Left forelimb (tissue), 1 donor: ENCODE results near the gene DCTD.
"Not testable (repeated sequence)": the region's sequence is repeated elsewhere in the genome, so short reads cannot be mapped to it uniquely, and the experiment has no call there.

Experiments
- DNase-seq: peaks from one replicate; pipeline ENCODE4 v3.0.0-alpha.2; 2018; ENCODE audit warnings: low spot score

The DCTD gene

DNA sequence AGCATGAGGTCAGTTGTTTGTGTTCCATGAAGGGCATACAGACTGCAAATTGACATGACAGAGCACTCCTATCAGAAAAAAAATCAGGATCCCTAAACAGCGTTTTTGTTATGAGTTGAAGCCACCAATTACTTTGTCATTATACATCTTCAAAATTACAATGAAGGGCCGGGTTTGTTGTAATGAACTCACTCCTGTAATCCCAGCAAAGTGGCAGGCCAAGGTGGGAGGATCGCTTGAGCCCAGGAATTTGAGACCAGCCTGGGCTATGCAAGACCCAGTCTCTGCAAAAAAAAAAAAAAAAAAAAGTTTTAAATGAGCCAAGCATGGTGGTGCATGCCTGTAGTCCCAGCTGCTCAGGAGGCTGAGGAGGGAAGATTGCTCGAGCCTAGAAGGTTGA, 3.5 kb upstream of the DCTD start:
- DNase-seq, result no peak

GRCh38 chr4:182918791-182919302, 1.7 kb upstream of the DCTD start:
- DNase-seq, result no peak

- DNase-seq, result no peak
Observed at GRCh38 chr4:182918044-182918607, 940 bp upstream of the DCTD start.

DNA sequence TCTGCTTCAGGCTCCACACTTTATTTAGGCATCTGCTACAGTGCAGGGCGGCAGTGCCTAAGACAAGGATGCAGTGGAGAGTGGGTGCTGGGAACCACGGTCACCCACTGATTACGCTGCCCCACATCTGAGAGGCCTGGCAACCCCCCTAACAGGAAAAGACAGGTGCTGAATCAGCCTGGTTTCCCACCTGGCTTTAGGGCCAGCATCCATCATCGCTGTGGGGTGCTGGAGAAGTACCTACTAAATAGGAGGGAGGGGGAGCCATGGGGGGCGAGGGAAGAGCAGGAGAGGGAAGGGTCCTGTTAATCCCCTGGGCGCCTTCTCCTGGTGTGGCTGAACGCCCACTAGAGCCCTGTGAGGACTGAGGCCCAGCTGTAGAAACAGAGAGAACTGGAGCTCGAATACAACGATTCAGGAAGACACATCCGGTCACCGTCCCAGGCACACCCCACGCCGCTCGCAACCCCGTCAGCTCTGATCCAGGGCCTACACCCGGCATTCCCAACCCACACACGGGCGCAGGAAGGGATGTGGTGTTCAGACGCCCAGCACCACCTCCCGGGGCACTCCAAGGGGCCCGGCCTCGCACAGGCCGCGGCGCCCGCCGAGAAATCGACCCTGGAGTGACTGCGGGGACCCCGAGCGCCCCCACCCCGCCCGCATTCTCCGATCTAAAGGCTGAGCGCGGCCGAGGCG, 554 bp downstream of the DCTD start:
- DNase-seq, result peak; percentile 83

DNA sequence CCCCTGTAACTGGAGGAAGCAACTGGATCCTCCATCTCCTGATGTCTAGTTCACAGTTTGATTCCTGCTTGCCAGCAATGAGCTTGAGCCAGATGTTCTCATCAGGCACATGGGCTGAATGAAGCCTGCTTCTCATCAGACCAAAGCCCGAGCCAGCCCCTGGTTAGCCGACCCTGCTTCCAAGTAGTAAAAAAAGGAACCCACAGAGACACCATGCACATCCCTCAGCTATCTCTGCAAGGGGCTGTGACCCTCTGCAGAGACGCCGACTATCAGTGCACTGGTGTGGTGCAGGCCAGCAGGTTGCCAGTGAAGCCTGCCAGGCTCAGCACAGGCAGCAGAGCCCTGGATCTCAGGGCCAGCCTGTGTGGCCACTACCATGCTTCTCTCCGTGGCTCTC, 2.8 kb downstream of the DCTD start:
- no peak for DNase-seq

DNA sequence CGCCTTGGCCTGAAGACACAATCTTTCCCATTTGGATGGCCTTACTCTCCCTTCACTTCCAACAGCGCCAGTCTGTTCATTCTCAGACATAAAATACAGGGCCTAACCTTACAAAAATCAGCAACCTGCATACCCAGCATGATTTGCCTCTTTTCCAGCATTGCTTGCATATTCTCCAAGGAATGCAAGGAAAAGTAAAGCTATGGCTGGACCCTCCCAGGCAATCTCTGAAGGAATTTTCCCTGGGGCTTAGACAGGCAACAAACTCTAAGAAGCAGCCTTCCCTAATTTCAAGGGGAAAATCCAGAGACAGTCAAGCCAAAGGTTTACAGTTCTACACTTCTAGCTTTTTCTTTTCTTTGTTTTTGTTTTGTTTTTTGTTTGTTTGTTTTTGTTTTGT, 3.6 kb downstream of the DCTD start:
- no peak for DNase-seq

DNA sequence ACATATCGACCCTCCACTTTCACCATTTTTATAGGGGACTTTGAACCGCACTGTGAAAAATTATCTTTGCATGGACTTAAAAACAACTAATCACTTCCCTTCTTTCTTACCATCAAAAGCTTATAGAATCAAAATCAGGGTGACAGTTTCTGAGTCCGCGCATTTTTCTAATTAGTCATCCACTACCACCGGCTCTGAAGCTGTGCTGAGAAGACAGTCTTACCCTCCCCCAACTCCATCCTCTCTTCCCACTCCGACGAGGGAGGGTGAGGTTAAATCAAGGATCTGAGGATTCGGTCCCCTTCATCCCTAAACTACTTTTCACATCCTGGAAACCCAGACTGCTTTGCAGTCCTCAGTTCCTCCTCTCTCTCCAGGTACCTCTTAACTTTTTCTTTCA, 4.2 kb downstream of the DCTD start:
- no peak for DNase-seq

DNA sequence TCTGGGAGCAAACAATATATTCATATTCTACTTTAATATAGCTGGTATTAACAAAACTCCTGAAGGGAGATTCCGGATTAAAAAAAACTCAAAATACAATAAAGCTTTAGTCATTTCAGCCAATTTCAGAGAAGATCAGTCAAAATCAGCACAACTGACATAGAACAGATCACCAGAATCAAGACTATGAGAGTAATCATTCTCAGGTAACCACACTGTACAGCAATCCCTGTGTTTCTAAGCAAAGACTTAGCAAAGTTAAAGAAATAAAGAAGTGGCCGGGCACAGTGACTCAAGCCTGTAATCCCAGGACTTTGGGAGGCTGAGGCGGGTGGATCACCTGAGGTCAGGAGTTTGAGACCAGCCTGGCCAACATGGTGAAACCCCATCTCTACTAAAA, 9.1 kb downstream of the DCTD start:
- DNase-seq, result no peak

- DNase-seq, result no peak
Observed at GRCh38 chr4:182907396-182907795, 9.8 kb downstream of the DCTD start.

DNA sequence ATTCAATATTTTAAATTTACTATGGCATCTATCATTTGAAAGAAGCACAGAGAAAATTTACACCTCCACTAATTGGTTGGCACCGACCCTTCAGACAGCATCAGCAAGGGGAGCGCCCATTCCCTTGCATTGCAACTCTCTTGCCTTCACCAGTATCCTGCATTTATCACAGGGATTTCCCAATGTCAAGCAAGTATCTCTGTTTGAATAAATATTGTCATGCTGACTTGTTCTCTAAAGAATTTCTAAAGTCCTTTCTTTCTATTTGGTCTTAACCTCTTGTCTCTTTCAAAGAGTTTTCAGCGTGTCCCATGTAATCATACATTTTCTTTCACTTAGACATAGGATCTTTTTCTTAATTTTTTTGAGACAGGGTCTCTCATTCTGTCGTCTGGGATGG, 10.4 kb downstream of the DCTD start:
- DNase-seq, result no peak

DNA sequence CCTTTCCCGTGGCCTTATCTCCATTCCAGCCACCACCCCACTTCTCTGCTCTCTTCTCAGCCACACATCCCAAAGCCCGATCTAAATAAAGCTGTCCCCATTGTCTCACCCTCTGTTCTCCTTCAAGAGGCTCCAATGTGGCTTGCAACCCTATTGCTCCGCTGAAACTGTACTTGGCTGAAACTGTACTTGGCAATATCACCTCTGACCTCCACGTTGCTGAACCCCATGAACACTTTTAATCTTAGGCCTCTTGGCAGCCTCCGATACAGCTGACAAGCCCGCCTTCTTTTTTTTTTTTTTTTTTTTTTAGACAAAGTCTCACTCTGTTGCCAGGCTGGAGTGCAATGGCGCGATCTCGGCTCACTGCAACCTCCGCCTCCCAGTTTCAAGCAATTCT, 12.1 kb downstream of the DCTD start:
- DNase-seq, result no peak

DNA sequence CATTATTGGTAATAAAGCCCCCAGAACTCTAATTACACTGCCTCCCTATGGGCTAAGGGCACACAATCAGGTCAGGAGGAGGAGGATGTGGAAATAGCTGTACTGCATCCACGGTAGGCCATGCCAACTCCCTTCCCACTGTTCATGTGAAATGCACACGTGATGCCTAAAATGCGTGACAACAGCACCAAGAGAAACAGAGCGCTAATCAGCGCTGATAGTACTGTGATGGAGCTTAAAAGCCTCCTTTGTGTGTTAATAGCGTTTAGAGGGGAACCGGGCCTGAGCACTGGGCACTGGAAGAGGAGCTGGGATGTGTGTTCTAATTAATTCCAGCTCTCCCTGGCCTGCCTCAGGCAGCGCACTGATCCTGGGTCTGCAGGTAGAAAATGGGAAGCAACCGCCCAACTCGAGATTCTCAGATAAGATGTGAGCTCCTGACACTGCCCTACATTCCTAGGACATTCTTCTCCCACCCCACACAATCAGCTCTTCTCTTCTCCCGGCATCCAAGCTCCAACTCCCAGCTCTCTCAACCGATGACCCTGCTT, 12.9 kb downstream of the DCTD start:
- no peak for DNase-seq

- no peak for DNase-seq
Observed at GRCh38 chr4:182903013-182903412, 14.2 kb downstream of the DCTD start.

- no peak for DNase-seq
Observed at GRCh38 chr4:182901337-182901736, 15.8 kb downstream of the DCTD start.

GRCh38 chr4:182900021-182900420, 17.2 kb downstream of the DCTD start:
- not testable (repeated sequence) for DNase-seq

GRCh38 chr4:182898479-182898799, 18.7 kb downstream of the DCTD start:
- DNase-seq, result no peak

DNA sequence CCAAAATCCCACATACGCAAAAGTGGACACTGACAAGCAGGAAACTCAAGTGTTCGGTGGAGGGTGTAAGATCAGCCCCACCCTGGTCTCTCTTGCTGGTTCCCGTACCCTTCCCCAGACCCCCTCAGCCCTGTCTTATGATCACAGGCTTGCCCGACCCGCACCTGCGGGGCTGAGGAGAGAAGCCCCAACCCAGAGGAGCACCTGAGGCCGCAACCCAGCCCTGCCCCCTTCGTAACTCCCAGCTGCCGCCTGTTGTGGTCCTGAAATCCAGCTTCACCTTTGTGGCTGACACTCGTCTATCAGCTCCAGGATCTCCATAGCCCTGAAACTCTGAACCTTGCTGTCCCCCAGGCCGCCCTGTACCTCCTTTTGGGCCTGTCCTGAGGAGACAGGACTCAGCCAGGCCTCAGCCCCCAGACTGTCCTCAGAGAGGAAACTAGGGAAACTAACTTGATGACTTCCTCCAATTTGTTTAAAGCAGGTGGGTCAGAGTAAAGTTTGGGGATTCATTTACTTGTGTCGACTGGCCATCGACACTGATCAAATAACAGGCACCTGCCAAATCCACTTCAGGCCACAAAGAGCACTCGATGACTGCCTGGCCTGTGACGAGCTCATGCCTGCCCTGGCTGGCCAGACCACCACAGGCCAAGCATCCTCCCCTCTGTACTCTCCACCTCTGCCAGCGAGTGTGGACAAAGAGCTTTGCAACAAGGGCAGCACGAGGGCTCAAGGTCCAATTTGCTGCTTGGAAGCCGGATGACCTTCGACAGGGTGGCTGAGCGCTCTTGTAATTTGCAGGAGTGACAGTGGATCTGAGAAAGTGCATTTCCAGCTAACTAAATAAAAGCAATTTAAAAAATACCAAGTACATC, 19.3 kb downstream of the DCTD start:
- no peak for DNase-seq

GRCh38 chr4:182896421-182896820, 20.8 kb downstream of the DCTD start:
- no peak for DNase-seq

GRCh38 chr4:182895791-182896292, 21.3 kb downstream of the DCTD start:
- DNase-seq, result no peak

DNA sequence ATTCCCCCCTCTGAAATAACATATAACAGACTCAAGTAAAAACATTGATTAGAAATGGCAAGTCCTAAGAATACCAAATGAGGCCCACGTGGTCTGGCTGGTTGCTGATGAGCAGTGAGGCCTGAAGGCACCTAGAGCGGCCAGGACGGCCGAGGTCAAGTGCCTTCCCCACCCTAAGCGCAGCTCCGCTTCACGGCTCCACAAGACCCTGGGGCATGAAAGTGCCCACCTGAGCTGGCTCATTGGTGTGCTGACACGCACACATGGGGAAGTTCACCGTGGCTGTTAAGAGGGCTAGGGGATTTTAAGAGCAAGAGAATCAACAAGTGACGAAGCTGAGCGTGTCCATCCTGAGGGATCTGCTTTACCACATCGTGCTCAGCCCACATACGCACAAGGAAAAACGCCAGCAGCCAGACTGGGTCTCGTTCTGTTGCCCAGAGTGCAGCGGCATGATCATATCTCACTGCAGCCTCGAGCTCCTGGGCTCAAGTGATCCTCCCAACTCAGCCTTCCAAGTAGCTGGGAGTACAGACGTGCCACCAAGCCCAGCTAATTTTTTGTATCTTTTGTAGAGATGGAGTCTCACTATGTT, 22.4 kb downstream of the DCTD start:
- DNase-seq, result no peak

GRCh38 chr4:182893474-182894080, 23.6 kb downstream of the DCTD start:
- no peak for DNase-seq

- no peak for DNase-seq
Observed at GRCh38 chr4:182893047-182893446, 24.1 kb downstream of the DCTD start.
